ENCODE data around the gene MCOLN2. TPM values are rescaled to one million over a fixed set of nuclear protein-coding genes. Genes with fewer than 3 reads are reported as not detected.
"Not testable (repeated sequence)": the region's sequence is repeated elsewhere in the genome, so short reads cannot be mapped to it uniquely, and the experiment has no call there.

Gene MCOLN2
- total RNA-seq, result 0.27 TPM
- long read RNA-seq, partial matches to known transcripts, result 0 of 1 reads
- long read RNA-seq, other reads (novel, unspliced or antisense), result 1 of 1 reads

DNA sequence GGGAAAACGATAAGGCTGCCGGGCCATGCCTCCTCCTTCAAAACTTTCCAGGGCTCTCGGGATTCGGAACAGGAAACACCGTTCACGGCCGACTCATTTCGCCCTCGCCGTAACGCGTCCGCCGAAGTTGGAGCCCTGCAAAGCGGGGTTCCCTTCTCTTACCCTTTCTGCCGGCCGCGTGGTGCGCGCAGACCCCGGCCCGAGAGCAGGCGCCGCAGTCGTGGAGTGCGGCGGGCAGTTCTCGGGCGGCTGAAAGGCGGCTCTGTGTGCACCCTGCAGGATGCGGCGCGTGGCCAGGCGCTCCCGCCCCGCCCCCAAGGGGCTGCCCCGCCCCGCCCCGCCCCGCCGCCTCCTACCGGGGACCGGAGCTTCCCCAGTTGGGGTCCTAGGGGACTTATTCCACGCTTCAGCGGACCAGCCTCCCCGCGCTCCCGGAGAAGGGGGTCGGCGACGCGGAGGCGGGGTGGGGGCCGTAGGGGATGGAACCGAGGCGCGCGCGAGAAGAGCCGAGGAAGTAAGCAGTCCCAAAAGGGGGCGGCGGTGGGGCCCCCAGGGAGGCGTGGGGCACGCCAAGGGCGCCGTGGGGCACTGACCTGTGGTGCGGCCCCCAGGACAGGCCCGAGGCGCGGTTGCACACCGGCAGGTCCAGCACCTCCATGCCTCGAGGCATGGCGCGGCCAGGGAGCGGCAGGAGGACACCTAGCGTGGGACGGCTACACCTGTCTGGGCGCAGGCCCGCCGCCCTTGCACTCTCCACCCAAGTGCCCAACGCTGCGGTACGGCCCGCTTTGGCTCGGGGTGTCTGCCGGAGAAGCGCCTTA is at the start of gene MCOLN2:
Gene MCOLN2 (minus strand): TSS at position 268 of the 821 bp plus-strand sequence. CDS start 241 bp downstream, at position 27.
- intact Hi-C loops (cut with DNase I), result no loop called here
- ATAC-seq (ENCODE audit: poor library complexity) (peak; percentile 98), DNase-seq (peak; percentile 56)

DNA sequence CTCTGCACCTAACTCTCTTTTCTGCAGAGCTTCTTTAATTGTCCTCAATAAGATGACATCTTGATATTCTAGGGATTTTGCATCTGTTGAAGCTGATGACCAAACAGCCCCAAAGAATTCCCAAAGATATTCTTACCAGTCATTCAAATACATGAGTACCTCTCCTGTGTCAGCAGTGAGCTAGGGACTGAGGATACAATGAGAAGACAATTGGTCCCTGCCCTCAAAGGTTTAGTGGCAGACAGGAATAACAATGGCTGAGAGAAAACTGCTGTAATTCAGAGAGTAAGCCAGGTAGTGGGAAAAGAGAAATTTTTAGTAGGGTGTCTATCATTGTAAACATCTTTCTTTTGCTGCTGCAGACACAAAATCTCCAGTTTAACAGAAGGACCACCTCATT is 45.5 kb upstream of the MCOLN2 start:
- DNase-seq (no peak), ATAC-seq (ENCODE audit: poor library complexity) (no peak)
- intact Hi-C loops (cut with DNase I), result no loop called here

- no peak for DNase-seq
- no peak for ATAC-seq (ENCODE audit: poor library complexity)
- intact Hi-C loops (cut with DNase I), result no loop called here
Observed at GRCh38 chr1:85041793-85042192, 44.9 kb upstream of the MCOLN2 start.

DNA sequence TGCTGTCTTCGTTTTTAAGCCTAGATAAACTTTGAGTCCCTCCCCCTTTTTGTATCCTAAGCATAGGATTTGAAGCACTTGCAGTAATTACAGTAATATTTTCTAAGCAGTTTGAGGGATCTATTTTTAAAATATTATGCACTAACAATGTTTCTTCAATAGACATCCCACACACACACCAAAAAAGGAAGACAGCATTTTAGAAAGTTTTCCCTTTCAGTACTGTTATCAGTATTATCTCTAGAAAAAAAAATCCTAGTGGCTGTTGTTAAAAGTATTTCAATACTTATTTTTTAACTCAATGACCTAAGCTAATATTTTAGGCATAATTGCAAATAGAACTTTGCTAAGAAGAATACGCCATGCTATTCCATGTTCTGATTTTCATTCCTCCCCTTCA is 36.3 kb upstream of the MCOLN2 start:
- intact Hi-C loops (cut with DNase I), result no loop called here
- ATAC-seq (ENCODE audit: poor library complexity), result no peak
- DNase-seq, result no peak

DNA sequence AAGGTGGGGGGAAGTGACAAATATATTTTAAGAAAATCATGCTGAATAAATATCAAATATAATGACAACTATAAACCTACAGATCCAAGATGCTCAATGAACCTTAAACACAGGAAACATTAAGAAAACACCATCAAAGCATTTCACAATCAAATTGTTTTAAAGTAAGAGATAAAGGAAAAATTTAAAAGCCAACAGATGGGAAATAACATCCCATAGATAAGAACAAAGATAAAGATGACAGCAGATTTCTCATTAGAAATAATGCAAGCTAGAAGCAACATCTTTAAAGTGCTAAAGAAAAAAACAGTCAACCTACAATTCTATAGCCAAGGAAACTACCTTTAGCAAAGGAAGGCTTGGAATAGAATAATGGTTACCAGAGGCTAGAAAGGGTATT is 33.6 kb upstream of the MCOLN2 start:
- no peak for DNase-seq
- ATAC-seq (ENCODE audit: poor library complexity), result no peak
- intact Hi-C loops (cut with DNase I), result no loop called here

DNA sequence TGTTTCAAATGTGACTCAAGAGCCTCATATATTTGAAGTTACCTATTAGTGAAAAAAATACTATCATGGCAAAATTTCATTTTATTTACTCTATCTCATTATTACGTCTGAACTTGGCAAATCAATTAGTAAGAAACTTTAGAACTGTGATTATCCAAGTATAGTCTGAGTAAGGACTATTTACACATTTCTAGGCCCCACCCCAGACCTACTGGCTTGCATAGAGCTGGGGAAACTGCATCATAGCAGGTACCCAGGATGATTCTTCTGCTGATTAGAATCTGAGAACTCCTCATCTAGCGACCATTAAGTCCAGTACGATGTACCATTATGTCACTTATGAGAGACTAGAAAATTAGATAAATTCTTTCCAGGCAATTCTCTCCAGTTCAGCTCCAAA is 31.2 kb upstream of the MCOLN2 start:
- ATAC-seq (ENCODE audit: poor library complexity) (no peak), DNase-seq (no peak)
- intact Hi-C loops (cut with DNase I), result loop anchor here (5.0 kb wide), 1 partner anchor 81 kb away; no protein-coding TSS in a partner anchor

- DNase-seq (no peak), ATAC-seq (ENCODE audit: poor library complexity) (peak; percentile 73)
- intact Hi-C loops (cut with DNase I), result loop anchor here (5.0 kb wide), 1 partner anchor 80 kb away; no protein-coding TSS in a partner anchor
Observed at GRCh38 chr1:85027242-85027983, 30.5 kb upstream of the MCOLN2 start.

- intact Hi-C loops (cut with DNase I), result loop anchor here (5.0 kb wide), 1 partner anchor 79 kb away; no protein-coding TSS in a partner anchor
- no peak for ATAC-seq (ENCODE audit: poor library complexity)
- DNase-seq, result no peak
Observed at GRCh38 chr1:85025940-85026339, 29.0 kb upstream of the MCOLN2 start.

GRCh38 chr1:85024736-85025135 is 27.8 kb upstream of the MCOLN2 start:
- ATAC-seq (ENCODE audit: poor library complexity) (no peak), DNase-seq (no peak)
- intact Hi-C loops (cut with DNase I), result loop anchor here (5.0 kb wide), 1 partner anchor 77 kb away; no protein-coding TSS in a partner anchor

- intact Hi-C loops (cut with DNase I), result no loop called here
- ATAC-seq (ENCODE audit: poor library complexity) (no peak), DNase-seq (no peak)
Observed at GRCh38 chr1:85022700-85023099, 25.8 kb upstream of the MCOLN2 start.

GRCh38 chr1:85019994-85020393 is 23.1 kb upstream of the MCOLN2 start:
- intact Hi-C loops (cut with DNase I), result no loop called here
- no peak for DNase-seq
- ATAC-seq (ENCODE audit: poor library complexity), result peak; percentile 66

GRCh38 chr1:85015826-85016225 is 18.9 kb upstream of the MCOLN2 start:
- intact Hi-C loops (cut with DNase I), result no loop called here
- ATAC-seq (ENCODE audit: poor library complexity), result no peak
- no peak for DNase-seq

- ATAC-seq (ENCODE audit: poor library complexity); intact Hi-C loops (cut with DNase I); DNase-seq: not testable (repeated sequence)
Observed at GRCh38 chr1:85005641-85006040, 8.7 kb upstream of the MCOLN2 start.

DNA sequence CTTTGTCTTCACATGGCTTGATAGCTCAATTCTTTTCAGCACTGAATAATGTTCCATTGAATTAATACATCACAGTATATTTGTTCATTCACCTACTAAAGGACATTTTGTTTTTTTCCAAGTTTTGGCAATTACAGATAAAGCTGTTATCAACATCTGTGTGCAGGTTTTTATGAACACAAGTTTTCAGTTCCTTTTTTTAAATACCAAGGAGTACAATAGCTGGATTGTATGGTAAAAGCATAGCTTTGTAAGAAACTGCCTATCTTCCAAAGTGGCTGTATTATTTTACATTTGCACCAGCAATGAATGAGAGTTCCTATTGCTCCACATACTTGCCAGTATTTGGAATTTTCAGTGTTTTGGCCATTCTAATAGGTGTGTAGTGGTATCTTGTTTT is 4.8 kb upstream of the MCOLN2 start:
- intact Hi-C loops (cut with DNase I), result no loop called here
- ATAC-seq (ENCODE audit: poor library complexity) (no peak), DNase-seq (no peak)

GRCh38 chr1:84998642-84999280 is 1.8 kb upstream of the MCOLN2 start:
- ATAC-seq (ENCODE audit: poor library complexity) (no peak), DNase-seq (no peak)
- intact Hi-C loops (cut with DNase I), result no loop called here

DNA sequence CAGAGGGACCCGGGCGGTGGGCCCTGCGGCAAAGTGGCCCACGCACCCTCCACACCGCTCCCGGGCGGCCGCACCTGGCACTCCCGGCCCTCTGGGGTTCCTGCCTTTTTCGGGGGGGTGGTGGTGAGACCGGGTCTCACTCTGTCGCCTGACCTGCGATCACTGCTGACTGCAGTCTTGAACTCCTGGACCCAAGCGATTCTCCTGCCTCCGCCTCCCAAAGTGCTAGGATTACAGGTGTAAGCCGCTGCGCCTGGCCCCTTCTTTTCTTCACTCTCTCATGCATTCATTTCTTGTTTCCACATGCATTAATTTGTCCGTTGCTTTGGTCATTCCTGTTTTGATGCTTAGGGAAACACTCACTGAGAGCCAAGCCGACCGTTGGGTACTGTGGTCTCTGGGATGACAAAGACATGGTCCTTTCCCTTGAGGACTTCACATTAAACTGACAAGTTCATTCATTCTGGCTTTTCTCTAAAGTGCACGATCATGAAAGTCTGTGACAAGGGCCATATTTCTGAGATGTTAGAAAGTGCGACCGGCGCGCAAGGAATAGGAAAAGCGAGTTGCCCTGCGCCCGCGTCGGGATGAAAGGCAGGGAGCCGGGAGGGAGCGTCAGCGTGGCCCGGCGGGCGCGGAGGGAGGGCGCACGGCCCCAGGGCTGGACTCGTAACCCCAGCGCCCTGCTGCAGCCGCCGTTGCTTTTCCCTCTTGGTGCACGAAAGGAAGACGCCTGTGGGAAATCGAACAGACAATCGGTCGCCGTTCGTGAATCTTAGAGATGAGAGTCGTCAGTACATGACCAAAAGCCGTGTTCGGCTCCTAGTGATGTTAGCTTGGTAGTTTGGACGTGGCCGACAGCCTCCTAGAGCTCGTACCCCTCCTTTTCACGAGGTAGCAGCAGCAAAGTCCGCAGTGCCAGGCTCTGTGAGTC is 1.0 kb upstream of the MCOLN2 start:
- DNase-seq (no peak), ATAC-seq (ENCODE audit: poor library complexity) (peak; percentile 68)
- intact Hi-C loops (cut with DNase I), result no loop called here

DNA sequence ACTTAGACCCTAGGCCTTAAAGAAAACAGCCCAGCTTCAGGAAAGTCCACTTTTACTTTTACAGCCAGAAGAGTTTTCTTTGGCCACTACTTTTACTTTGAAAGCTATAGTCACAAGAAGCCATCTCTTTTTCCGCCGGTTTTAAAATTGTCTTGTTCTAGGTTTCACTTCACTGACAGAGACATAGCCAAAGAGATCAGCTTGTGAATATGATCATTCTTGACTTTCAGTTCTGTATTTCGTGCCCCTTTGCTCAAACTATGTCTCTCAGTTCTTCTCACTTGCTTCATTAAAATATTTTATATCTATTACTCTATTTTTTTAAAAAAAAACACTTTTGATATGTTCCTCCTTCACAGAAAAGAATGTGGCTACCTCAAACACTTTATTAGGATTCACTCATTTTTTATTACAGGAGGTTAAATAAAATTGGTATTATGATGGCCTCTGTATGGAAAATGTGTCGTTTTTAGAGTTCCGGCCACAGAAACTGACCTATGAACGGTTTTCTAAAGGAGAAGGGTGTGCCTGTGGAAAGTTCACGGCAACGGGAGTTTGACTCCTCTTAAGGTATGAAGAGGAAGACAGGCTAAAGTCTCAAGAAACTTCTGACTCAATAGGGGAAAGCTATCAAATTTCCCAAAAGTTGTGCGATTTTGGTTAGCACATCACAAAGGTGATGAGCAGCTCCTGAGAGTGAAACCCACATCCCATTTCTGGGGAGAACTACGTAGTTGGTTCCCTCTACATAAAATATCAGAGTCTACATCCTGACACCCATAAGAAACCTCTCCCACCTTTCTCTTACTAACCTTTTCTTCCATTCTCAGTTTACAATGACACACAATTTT is 1.2 kb downstream of the MCOLN2 start:
- intact Hi-C loops (cut with DNase I), result no loop called here
- DNase-seq (no peak), ATAC-seq (ENCODE audit: poor library complexity) (no peak)
